HFFc6 (cell line): Measurements from ENCODE around the gene SEL1L. TPM values are rescaled to one million over a fixed set of nuclear protein-coding genes. Genes with fewer than 3 reads are reported as not detected.

Experiments used
- DNase-seq: peaks from one replicate; pipeline ENCODE4 v3.0.0-alpha.2; 2018
- H3K27ac Mint-ChIP-seq: 2 replicates; pipeline ENCODE4 v1.8.0; 2020; ENCODE audit warnings: mild to moderate bottlenecking, mixed read lengths
- H3K27me3 Mint-ChIP-seq: 2 replicates; pipeline ENCODE4 v1.8.0; 2021; ENCODE audit warnings: mild to moderate bottlenecking, moderate library complexity, mixed read lengths; ENCODE audit not compliant: insufficient read depth
- H3K36me3 Mint-ChIP-seq: 2 replicates; pipeline ENCODE4 v1.8.0; 2021; ENCODE audit warnings: low read depth, mixed read lengths
- H3K4me1 Mint-ChIP-seq: 2 replicates; pipeline ENCODE4 v1.8.0; 2020; ENCODE audit warnings: low read depth, mixed read lengths
- H3K4me3 Mint-ChIP-seq: 2 replicates; pipeline ENCODE4 v1.8.0; 2020; ENCODE audit warnings: mild to moderate bottlenecking, moderate library complexity, mixed read lengths
- H3K9me3 Mint-ChIP-seq: 2 replicates; pipeline ENCODE4 v1.8.0; 2020; ENCODE audit warnings: mild to moderate bottlenecking, mixed read lengths
- CTCF ChIP-seq: fragments of 200-600 bp; sonication (generic); IDR thresholded peaks from 2 replicates; pipeline ENCODE4 v1.5.0; 2021; ENCODE audit warnings: antibody characterized with exemption, mild to moderate bottlenecking
- total RNA-seq, 6 experiments: library from RNA; stranded (reverse); fragmentation: NEBNext Ultra II Directional; extraction: Animal tissue kit (Norgen Biotek cat#: 25700); gene quantifications; 2 replicates in 1 of 6; 3 replicates in 5 of 6; pipeline ENCODE4 v1.2.3, GENCODE V29; 2021

The SEL1L gene
- total RNA-seq, 6 experiments from 2014 or later: 84.1 to 101 (median 98.4) TPM

GRCh38 chr14:81423504-81423903 is 110.1 kb downstream of the SEL1L start:
- Mint-ChIP-seq H3K27me3 (peaks cover 9% of the 10 kb centered on the region; the same call in 1 of the 2 replicates), H3K27ac (no peak overlapping the region), H3K4me1 (no peaks in the 10 kb centered on the region), H3K9me3 (no peaks in the 10 kb centered on the region; the same call in 1 of the 2 replicates), H3K4me3 (no peak overlapping the region), H3K36me3 (no peaks in the 10 kb centered on the region)
- TF ChIP-seq CTCF: no peak
- no peak for DNase-seq

Other genes starting within 250 kb of the SEL1L start
- not detected for gene STON2, start 133.5 kb downstream of the SEL1L start, total RNA-seq